Thyroid gland (tissue), 4 donors: ENCODE results near the gene RANBP10. TPM values are rescaled to one million over a fixed set of nuclear protein-coding genes. Genes with fewer than 3 reads are reported as not detected.
A peak's percentile ranks its signal among the peaks of the same experiment; 100 is the strongest.

Experiments used
- DNase-seq, 2 donors: peaks; one replicate each; pipeline ENCODE4 v3.0.0-alpha.2; 2019
- H3K27ac ChIP-seq, 3 donors: fragments of 200-600 bp; sonication (generic); 1 replicate in 2 of 3; 2 replicates in 1 of 3; pipeline ENCODE4 v1.5.1; 2016 to 2019; ENCODE audit warnings: mild to moderate bottlenecking in 1 of 3, moderate library complexity in 1 of 3
- H3K27me3 ChIP-seq: fragments of 200-600 bp; sonication (generic); one replicate; pipeline ENCODE4 v1.5.1; 2019
- H3K36me3 ChIP-seq, 2 donors: fragments of 200-600 bp; sonication (generic); one replicate each; pipeline ENCODE4 v1.5.1; 2016 to 2019
- H3K4me1 ChIP-seq, 2 donors: fragments of 200-600 bp; sonication (generic); one replicate each; pipeline ENCODE4 v1.5.1; 2017 to 2019
- H3K4me3 ChIP-seq, 3 donors: fragments of 200-600 bp; sonication (generic); replicated peaks in 1 of 3; 1 replicate in 2 of 3; 2 replicates in 1 of 3; pipeline ENCODE4 v1.5.1; 2016; ENCODE audit warnings: mild to moderate bottlenecking in 1 of 3
- H3K9me3 ChIP-seq: fragments of 200-600 bp; sonication (generic); one replicate; pipeline ENCODE4 v1.5.1; 2017
- CTCF ChIP-seq, 6 experiments: fragments of 200-600 bp in 3 of 6; fragments of 450-650 bp in 3 of 6; sonication (generic) in 3 of 6; IDR thresholded peaks; one replicate each; pipeline ENCODE4 v1.5.1; 2016 to 2019; ENCODE audit warnings: antibody characterized with exemption in 6 of 6, mild to moderate bottlenecking in 2 of 6, inconsistent platforms in 1 of 6, moderate library complexity in 1 of 6
- POLR2A ChIP-seq, 2 donors: fragments of 450-650 bp; IDR thresholded peaks; one replicate each; pipeline ENCODE4 v1.6.1; 2017; ENCODE audit warnings: antibody characterized with exemption in 2 of 2, mild to moderate bottlenecking in 2 of 2, moderate library complexity in 1 of 2
- WGBS, 2 donors: methylation state at CpG; one replicate each; pipeline ENCODE4 v1.1.5; 2017; 5-methylcytosine and 5-hydroxymethylcytosine counted together
- intact Hi-C: fragments of 100-400 bp; cut with DNase I; formaldehyde crosslinking; loops from one replicate; pipeline ENCODE4 v1.15.1; 2023
- total RNA-seq, 4 donors: library from RNA; depleted of rRNA; stranded (reverse); fragments of >200 nt; gene quantifications; one replicate each; pipeline ENCODE4 v1.2.3, GENCODE V29; 2016

RANBP10 gene
- total RNA-seq: 10 to 100 TPM in 2 of 4 donors, 1 to 10 TPM in 2; 9.2 to 13.0 (median 11.0) TPM

DNA sequence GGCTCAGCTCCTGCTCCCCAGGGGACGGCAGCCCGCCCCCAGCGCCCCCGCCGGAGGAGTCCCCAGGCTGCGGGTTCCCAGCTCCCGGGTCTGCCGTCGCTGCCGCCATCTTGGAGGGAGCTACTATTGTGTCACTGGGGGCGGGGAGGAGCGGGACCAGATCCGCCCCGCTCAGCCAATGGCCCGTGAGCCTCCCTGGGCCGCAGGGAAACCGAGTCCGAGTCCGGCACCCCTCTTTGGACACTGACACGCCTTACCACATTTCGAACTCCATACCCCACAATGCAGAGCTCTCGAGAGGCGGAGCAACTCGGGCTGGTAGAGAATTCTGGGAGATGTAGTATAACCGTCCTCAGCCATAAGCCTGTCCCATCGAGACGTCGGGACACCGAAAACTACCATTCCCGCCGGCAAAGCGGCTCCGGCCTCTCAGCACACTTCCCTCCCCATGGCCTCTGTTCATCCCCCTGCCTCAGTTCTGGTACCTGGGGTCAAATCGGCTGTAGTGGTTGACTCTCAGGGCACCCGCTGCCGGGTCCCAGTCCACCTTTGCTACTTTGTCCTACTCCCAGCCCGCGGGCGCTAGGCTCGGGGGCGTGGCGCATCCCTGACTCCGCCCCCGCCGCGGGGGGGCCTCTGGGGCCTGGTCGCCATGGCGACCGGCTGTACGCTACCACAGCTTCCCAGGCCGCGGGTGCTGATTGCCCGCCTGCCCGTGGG lies at the start of gene RANBP10, which contains the start of gene TSNAXIP1:
TSS of gene RANBP10 (minus strand) at position 133 of the 720 bp plus-strand sequence. CDS start at position 109, 24 bp downstream.
TSS of gene TSNAXIP1 (plus strand) at position 462 of the 720 bp plus-strand sequence. CDS start 261 bp downstream, outside the sequence.
- peak; percentile 98 to 99 for DNase-seq
- 0 to 1% methylated on average over 20 to 36 of the region's 54 CpGs for WGBS, 2 donors

GRCh38 chr16:67855789-67856188 lies 49.4 kb upstream of the RANBP10 start:
- H3K27ac ChIP-seq: no peak overlapping the region
- peaks cover 14 to 44% of the 10 kb centered on the region in 2 donors for H3K4me1 ChIP-seq
- DNase-seq: no peak
- no peak overlapping the region for H3K4me3 ChIP-seq
- no peak for TF ChIP-seq POLR2A (IDR thresholded peaks at IDR 0.05)
- TF ChIP-seq CTCF (IDR thresholded peaks at IDR 0.05): no peak
- no peaks in the 10 kb centered on the region for H3K9me3 ChIP-seq
- H3K36me3 ChIP-seq: no peaks in the 10 kb centered on the region
- intact Hi-C loops: no loop called here
- no peaks in the 10 kb centered on the region for H3K27me3 ChIP-seq
- 82 to 88% methylated on average over 10 of the region's 10 CpGs for WGBS, 2 donors

More for the DNA sequence above, at the start of gene RANBP10, which contains the start of gene TSNAXIP1:
- H3K4me1 ChIP-seq: peaks cover 17% of the 10 kb centered on the region in 2 donors
- H3K4me3 ChIP-seq: peak within 1 kb of the TSS; percentile 21 to 77 (median 64)
- no peaks in the 10 kb centered on the region for H3K27me3 ChIP-seq
- H3K9me3 ChIP-seq: no peaks in the 10 kb centered on the region
- H3K27ac ChIP-seq: peak within 1 kb of the TSS; percentile 31 to 76 (median 58)
- TF ChIP-seq POLR2A (IDR thresholded peaks at IDR 0.05) (peak; percentile 63 to 90), CTCF (IDR thresholded peaks at IDR 0.05) (no peak)
- no peaks in the 10 kb centered on the region for H3K36me3 ChIP-seq
- intact Hi-C loops: loop anchor here (5.0 kb wide), 1 partner anchor 36 kb away; the partner anchor contains the start of gene THAP11

- Histone ChIP-seq H3K27me3 (no peaks in the 10 kb centered on the region), H3K36me3 (no peaks in the 10 kb centered on the region), H3K9me3 (no peaks in the 10 kb centered on the region), H3K4me1 (peaks cover 14 to 43% of the 10 kb centered on the region in 2 donors), H3K27ac (no peak overlapping the region), H3K4me3 (no peak overlapping the region)
- WGBS, 2 donors: 96% methylated on average over 3 of the region's 3 CpGs
- DNase-seq: no peak
- intact Hi-C loops: no loop called here
- no peak for TF ChIP-seq POLR2A (IDR thresholded peaks at IDR 0.05)
- no peak for TF ChIP-seq CTCF (IDR thresholded peaks at IDR 0.05)
These were observed 47.3 kb upstream of the RANBP10 start for GRCh38 chr16:67853670-67854069.

DNA sequence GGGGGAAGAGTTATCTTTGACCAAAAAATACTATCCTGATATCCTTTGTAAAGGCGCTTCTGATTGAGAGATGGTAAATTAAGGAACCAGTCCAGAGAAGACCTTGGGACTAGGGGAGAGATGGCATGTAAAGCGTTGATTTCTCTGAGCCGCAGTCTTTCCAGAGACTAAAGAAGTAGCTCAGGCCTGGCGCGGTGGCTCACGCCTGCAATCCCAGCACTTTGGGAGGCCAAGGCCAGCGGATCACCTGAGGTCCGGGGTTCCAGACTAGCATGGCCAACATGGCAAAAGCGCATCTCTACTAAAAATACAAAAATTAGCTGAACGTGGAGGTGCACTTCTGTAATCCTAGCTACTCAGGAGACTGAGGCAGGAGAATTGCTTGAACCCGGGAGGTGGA lies 41.8 kb upstream of the RANBP10 start:
- TF ChIP-seq POLR2A (IDR thresholded peaks at IDR 0.05): no peak
- no peak for TF ChIP-seq CTCF (IDR thresholded peaks at IDR 0.05)
- H3K27ac ChIP-seq: no peak overlapping the region

More for the DNA sequence above, 41.8 kb upstream of the RANBP10 start:
- H3K9me3 ChIP-seq: no peaks in the 10 kb centered on the region
- DNase-seq: no peak
- no peaks in the 10 kb centered on the region for H3K27me3 ChIP-seq
- WGBS, 2 donors: 89% methylated on average over 11 of the region's 11 CpGs
- no peaks in the 10 kb centered on the region for H3K36me3 ChIP-seq
- H3K4me1 ChIP-seq: peaks cover 40 to 48% of the 10 kb centered on the region in 2 donors
- peak overlapping the region in 2 of 3 donors; percentile 93 to 97 for H3K4me3 ChIP-seq
- intact Hi-C loops: no loop called here
